Endothelial cell of umbilical vein (primary cell): ENCODE data around the gene KCNG2.

Source experiments
- EZH2 ChIP-seq: IDR thresholded peaks from 2 replicates; pipeline ENCODE4 v1.6.1; 2012; ENCODE audit warnings: borderline replicate concordance, low read depth, mild to moderate bottlenecking, moderate library complexity, low read length, inconsistent platforms; ENCODE audit not compliant: severe bottlenecking
- POLR2A ChIP-seq: IDR thresholded peaks from 2 replicates; pipeline ENCODE4 v1.6.1; 2012; ENCODE audit warnings: low read depth, mild to moderate bottlenecking, control low read depth, low read length
- TF ChIP-seq, protein P1 (sequence below), 2 donors: IDR thresholded peaks; 1 replicate in 1 of 2; 2 replicates in 1 of 2; pipeline ENCODE4 v1.5.1; 2011; ENCODE audit warnings: low read length in 2 of 2, mild to moderate bottlenecking in 2 of 2, moderate library complexity in 2 of 2, control low read depth in 1 of 2, inconsistent platforms in 1 of 2, low read depth in 1 of 2; ENCODE audit not compliant: insufficient read depth in 1 of 2; ENCODE audit errors: extremely low read depth in 1 of 2

DNA sequence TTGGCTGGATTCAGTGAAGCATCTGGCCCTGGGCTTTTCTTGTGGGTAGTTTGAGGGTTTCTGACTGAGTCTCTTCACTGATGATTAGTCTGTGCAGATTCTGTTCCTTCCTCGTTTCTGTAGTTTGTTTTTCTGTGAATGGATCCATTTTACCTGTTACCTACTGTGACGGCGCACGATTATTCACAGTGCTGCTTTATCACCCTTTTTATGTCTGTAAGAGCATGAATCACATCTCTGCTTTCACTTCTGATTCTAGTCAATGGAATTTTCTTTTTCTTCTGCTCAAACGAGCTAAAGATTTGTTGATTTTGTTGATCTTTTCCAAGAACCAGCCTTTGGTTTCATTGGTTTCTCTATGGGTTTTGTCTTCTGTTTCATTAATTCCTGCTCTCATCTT lies 92.9 kb downstream of the KCNG2 start:
- TF ChIP-seq, protein P1, sequence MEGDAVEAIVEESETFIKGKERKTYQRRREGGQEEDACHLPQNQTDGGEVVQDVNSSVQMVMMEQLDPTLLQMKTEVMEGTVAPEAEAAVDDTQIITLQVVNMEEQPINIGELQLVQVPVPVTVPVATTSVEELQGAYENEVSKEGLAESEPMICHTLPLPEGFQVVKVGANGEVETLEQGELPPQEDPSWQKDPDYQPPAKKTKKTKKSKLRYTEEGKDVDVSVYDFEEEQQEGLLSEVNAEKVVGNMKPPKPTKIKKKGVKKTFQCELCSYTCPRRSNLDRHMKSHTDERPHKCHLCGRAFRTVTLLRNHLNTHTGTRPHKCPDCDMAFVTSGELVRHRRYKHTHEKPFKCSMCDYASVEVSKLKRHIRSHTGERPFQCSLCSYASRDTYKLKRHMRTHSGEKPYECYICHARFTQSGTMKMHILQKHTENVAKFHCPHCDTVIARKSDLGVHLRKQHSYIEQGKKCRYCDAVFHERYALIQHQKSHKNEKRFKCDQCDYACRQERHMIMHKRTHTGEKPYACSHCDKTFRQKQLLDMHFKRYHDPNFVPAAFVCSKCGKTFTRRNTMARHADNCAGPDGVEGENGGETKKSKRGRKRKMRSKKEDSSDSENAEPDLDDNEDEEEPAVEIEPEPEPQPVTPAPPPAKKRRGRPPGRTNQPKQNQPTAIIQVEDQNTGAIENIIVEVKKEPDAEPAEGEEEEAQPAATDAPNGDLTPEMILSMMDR (IDR thresholded peaks at IDR 0.05; ENCODE audit: extremely low read depth in 1 of 2, insufficient read depth in 1 of 2, low read depth in 1 of 2, low read length in 2 of 2), result no peak
- TF ChIP-seq EZH2 (no peak), POLR2A (no peak)
